Caco-2 (cell line): ENCODE results near the gene BMP7. TPM values are rescaled to one million over a fixed set of nuclear protein-coding genes. Genes with fewer than 3 reads are reported as not detected.
"Not testable (repeated sequence)": the region's sequence is repeated elsewhere in the genome, so short reads cannot be mapped to it uniquely, and the experiment has no call there.

Source experiments
- BruUV-seq: library from RNA; stranded (reverse); fragments of 400-500 nt; replicated peaks from 2 replicates; lab custom pipeline; 2021; lab: Mats Ljungman, UMichigan
- CTCF ChIA-PET: fragments of 300-600 bp; sonication (Branson Sonifier 250); formaldehyde crosslinking; loops from one replicate; lab custom pipeline; 2022; ENCODE audit warnings: antibody characterized with exemption; lab: Charles Lee
- POLR2A ChIA-PET: fragments of 300-600 bp; sonication (Branson Sonifier 250); formaldehyde crosslinking; loops from one replicate; lab custom pipeline; 2022; ENCODE audit warnings: antibody characterized with exemption; lab: Charles Lee
- DNase-seq, 2 experiments: peaks; one replicate each; pipeline versions ENCODE4 v3.0.0 to v3.0.0-alpha.2; 2020 to 2022
- H3K27me3 ChIP-seq: replicated peaks from 2 replicates; pipeline ENCODE4 v1.6.0; 2011; ENCODE audit warnings: low read length; ENCODE audit not compliant: control insufficient read depth, insufficient read depth
- H3K36me3 ChIP-seq: 2 replicates; pipeline ENCODE4 v1.5.1; 2011; ENCODE audit warnings: low read length; ENCODE audit not compliant: control insufficient read depth, insufficient read depth
- H3K4me1 ChIP-seq: fragments of 250-450 bp; sonication (Bioruptor Pico); 2 replicates; pipeline ENCODE4 v1.5.1; 2020; ENCODE audit warnings: mild to moderate bottlenecking
- H3K4me3 ChIP-seq: 2 replicates; pipeline ENCODE4 v1.5.1; 2011; ENCODE audit warnings: low read depth, mild to moderate bottlenecking, control low read depth, low read length
- H3K9me3 ChIP-seq: fragments of 250-450 bp; sonication (Bioruptor Pico); 2 replicates; pipeline ENCODE4 v1.5.1; 2020; ENCODE audit warnings: mild to moderate bottlenecking, moderate library complexity
- H3K27ac Mint-ChIP-seq: one replicate; pipeline ENCODE4 v1.8.0; 2022; ENCODE audit warnings: mixed read lengths; ENCODE audit not compliant: unreplicated experiment
- H3K27me3 Mint-ChIP-seq: one replicate; pipeline ENCODE4 v1.8.0; 2022; ENCODE audit warnings: mixed read lengths; ENCODE audit not compliant: insufficient read depth, unreplicated experiment
- H3K36me3 Mint-ChIP-seq: one replicate; pipeline ENCODE4 v1.8.0; 2022; ENCODE audit warnings: mild to moderate bottlenecking, mixed read lengths; ENCODE audit not compliant: insufficient read depth, unreplicated experiment
- H3K4me1 Mint-ChIP-seq: one replicate; pipeline ENCODE4 v1.8.0; 2022; ENCODE audit warnings: low read depth, mixed read lengths; ENCODE audit not compliant: unreplicated experiment
- H3K4me3 Mint-ChIP-seq: one replicate; pipeline ENCODE4 v1.8.0; 2022; ENCODE audit warnings: mild to moderate bottlenecking, moderate library complexity, mixed read lengths; ENCODE audit not compliant: unreplicated experiment
- H3K9me3 Mint-ChIP-seq: one replicate; pipeline ENCODE4 v1.8.0; 2022; ENCODE audit warnings: mixed read lengths; ENCODE audit not compliant: unreplicated experiment
- intact Hi-C: fragments of 100-400 bp; cut with micrococcal nuclease; formaldehyde crosslinking; loops from one replicate; pipeline ENCODE4 v1.10.0; 2022; ENCODE audit not compliant: unreplicated experiment
- total RNA-seq: library from RNA; stranded (reverse); gene quantifications from 2 replicates; pipeline ENCODE4 v1.2.3, GENCODE V29; 2022
- TF ChIP-seq, protein P1 (sequence below), 2 experiments: fragments of 200-600 bp in 1 of 2; IDR thresholded peaks; 1 replicate in 1 of 2; 2 replicates in 1 of 2; pipeline versions ENCODE4 v1.5.1 to v1.8.0; 2011 to 2022; ENCODE audit warnings: antibody characterized with exemption in 1 of 2, control low read depth in 1 of 2, inconsistent platforms in 1 of 2, low read depth in 1 of 2, low read length in 1 of 2, mild to moderate bottlenecking in 1 of 2, moderate library complexity in 1 of 2; ENCODE audit not compliant: insufficient read depth in 1 of 2, severe bottlenecking in 1 of 2, unreplicated experiment in 1 of 2

Gene BMP7
- total RNA-seq, 1 experiment from 2014 or later, result 317 TPM

GRCh38 chr20:57265997-57266290 lies 497 bp downstream of the BMP7 start:
- Mint-ChIP-seq H3K36me3 (peaks cover 35% of the 10 kb centered on the region), H3K4me3 (peak overlapping the region; percentile 93), H3K4me1 (peaks cover 63% of the 10 kb centered on the region), H3K9me3 (no peaks in the 10 kb centered on the region), H3K27me3 (no peaks in the 10 kb centered on the region), H3K27ac (peak overlapping the region; percentile 72)
- CTCF ChIA-PET, result interaction anchor here (1.4 to 6.1 kb wide), 5 partner anchors 9 to 67 kb away, joined by 4 to 74 read pairs (median 15); no protein-coding TSS in a partner anchor
- H3K4me3 ChIP-seq, result peak overlapping the region; percentile 94
- H3K27me3 ChIP-seq, result no peaks in the 10 kb centered on the region
- TF ChIP-seq, protein P1, sequence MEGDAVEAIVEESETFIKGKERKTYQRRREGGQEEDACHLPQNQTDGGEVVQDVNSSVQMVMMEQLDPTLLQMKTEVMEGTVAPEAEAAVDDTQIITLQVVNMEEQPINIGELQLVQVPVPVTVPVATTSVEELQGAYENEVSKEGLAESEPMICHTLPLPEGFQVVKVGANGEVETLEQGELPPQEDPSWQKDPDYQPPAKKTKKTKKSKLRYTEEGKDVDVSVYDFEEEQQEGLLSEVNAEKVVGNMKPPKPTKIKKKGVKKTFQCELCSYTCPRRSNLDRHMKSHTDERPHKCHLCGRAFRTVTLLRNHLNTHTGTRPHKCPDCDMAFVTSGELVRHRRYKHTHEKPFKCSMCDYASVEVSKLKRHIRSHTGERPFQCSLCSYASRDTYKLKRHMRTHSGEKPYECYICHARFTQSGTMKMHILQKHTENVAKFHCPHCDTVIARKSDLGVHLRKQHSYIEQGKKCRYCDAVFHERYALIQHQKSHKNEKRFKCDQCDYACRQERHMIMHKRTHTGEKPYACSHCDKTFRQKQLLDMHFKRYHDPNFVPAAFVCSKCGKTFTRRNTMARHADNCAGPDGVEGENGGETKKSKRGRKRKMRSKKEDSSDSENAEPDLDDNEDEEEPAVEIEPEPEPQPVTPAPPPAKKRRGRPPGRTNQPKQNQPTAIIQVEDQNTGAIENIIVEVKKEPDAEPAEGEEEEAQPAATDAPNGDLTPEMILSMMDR (IDR thresholded peaks at IDR 0.05; ENCODE audit: insufficient read depth in 1 of 2, low read depth in 1 of 2, low read length in 1 of 2, severe bottlenecking in 1 of 2, unreplicated experiment in 1 of 2), result peak in 1 of 2 experiments; percentile 3
- H3K9me3 ChIP-seq, result no peaks in the 10 kb centered on the region
- H3K4me1 ChIP-seq, result peaks cover 49% of the 10 kb centered on the region
- no peaks in the 10 kb centered on the region for H3K36me3 ChIP-seq
- intact Hi-C loops, result loop anchor here (2.0 kb wide), 1 partner anchor 173 kb away; no protein-coding TSS in a partner anchor
- no TSS peak for BruUV-seq
- POLR2A ChIA-PET, result interaction anchor here (0.7 to 1.8 kb wide), 4 partner anchors 22 to 77 kb away, joined by 3 to 18 read pairs (median 3); no protein-coding TSS in a partner anchor
- DNase-seq, result no peak

DNA sequence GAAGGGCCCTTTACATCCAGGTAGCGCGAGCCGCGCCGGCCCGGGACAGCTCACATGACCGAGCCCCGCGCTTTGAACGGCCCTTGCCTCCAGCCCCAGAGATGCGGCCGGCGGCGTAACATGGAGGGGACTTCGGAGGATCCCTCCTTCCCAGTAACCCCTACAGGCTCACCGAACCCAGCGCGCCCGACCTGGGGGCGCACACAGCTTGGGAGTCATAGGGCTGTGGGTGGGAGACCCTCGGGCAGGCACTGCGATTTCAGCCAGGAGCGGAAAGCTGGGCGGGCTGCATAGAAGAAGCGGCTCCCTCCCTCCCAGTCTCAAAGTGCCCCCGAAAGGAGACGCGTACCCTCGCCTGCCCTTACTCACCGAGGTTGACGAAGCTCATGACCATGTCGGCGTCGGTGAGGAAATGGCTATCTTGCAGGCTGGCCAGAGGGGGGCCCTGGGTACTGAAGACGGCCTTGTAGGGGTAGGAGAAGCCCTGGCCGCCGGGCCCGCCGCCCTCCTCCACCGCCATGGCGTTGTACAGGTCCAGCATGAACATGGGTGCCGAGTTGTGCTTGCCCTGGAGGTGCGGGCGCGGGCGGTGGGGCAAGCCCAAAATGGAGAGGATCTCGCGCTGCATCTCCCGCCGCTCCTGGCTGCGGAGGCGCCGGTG lies 975 bp downstream of the BMP7 start:
- peak; percentile 70 to 79 for DNase-seq
- Mint-ChIP-seq H3K27ac (peak overlapping the region; percentile 72), H3K4me3 (peak overlapping the region; percentile 93), H3K9me3 (no peaks in the 10 kb centered on the region), H3K27me3 (no peaks in the 10 kb centered on the region), H3K4me1 (peaks cover 63% of the 10 kb centered on the region), H3K36me3 (peaks cover 40% of the 10 kb centered on the region)
- BruUV-seq, result no TSS peak
- POLR2A ChIA-PET, result interaction anchor here (0.6 to 2.0 kb wide), 9 partner anchors 18 to 76 kb away, joined by 3 to 18 read pairs (median 3); no protein-coding TSS in a partner anchor
- TF ChIP-seq, protein P1 (IDR thresholded peaks at IDR 0.05; ENCODE audit: insufficient read depth in 1 of 2, low read depth in 1 of 2, low read length in 1 of 2, severe bottlenecking in 1 of 2, unreplicated experiment in 1 of 2), result peak; percentile 18 to 29
- CTCF ChIA-PET, result interaction anchor here (0.6 to 6.1 kb wide), 12 partner anchors 8 to 70 kb away, joined by 3 to 74 read pairs (median 4); no protein-coding TSS in a partner anchor
- Histone ChIP-seq H3K36me3 (no peaks in the 10 kb centered on the region), H3K4me3 (peak overlapping the region; percentile 94), H3K27me3 (no peaks in the 10 kb centered on the region), H3K9me3 (no peaks in the 10 kb centered on the region), H3K4me1 (peaks cover 46% of the 10 kb centered on the region)
- intact Hi-C loops, result loop anchor here (2.0 kb wide), 1 partner anchor 173 kb away; no protein-coding TSS in a partner anchor

- H3K9me3 ChIP-seq, BruUV-seq, DNase-seq, H3K9me3 Mint-ChIP-seq, H3K36me3 ChIP-seq, H3K27me3 Mint-ChIP-seq, H3K27me3 ChIP-seq: not testable (repeated sequence)
- intact Hi-C loops, result loop anchor here (1.0 to 2.0 kb wide), 7 partner anchors 12 to 172 kb away; no protein-coding TSS in a partner anchor
- Mint-ChIP-seq H3K4me3 (peak overlapping the region; percentile 93), H3K27ac (peak overlapping the region; percentile 75), H3K4me1 (peaks cover 63% of the 10 kb centered on the region), H3K36me3 (peaks cover 45% of the 10 kb centered on the region)
- CTCF ChIA-PET, result interaction anchor here (0.6 to 6.1 kb wide), 14 partner anchors 8 to 215 kb away, joined by 3 to 74 read pairs (median 4); no protein-coding TSS in a partner anchor
- Histone ChIP-seq H3K4me1 (peaks cover 40% of the 10 kb centered on the region), H3K4me3 (peak overlapping the region; percentile 94)
- POLR2A ChIA-PET, result interaction anchor here (0.6 to 2.0 kb wide), 8 partner anchors 17 to 67 kb away, joined by 3 to 18 read pairs (median 4); no protein-coding TSS in a partner anchor
Observed at GRCh38 chr20:57264908-57265335, 1.5 kb downstream of the BMP7 start.
